ENCODE data around the gene PASK.

DNA sequence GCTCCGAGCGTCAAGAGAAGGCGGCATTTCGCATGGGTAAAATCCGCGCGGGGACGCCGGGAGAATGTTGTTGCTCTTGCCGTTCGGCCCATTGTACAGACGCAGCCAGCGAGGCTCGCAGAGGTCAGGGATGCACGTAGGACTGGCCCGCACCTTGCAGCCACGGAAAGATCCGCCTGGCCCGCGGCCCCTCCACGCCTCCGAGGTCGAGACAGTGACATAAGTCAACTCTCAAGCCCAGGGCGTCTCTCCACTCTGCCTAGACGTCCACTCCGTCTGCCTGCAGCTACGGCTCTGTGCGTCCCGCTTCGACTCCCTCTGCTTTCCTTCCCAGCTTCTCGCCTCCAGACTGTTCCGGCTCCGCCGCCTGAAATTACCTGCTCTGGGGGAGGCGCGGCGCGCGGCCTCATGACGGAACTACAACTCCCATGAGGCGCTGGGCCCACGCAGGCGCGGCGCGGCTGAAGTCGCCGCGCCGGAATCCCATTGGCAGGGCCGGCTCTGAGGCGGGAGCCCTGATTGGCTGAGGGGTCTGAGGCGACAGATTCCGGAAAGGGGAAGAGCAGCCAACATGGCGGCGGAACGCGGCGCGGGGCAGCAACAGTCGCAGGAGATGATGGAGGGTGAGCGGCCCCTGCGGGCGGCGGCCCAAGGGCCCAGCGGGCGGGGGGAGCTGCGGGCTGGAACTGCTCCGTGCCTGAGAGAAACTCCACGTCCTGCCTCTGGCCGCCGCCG is 820 bp upstream of the PASK start, which contains the start of gene PPP1R7:
- TF ChIP-seq, protein P1, sequence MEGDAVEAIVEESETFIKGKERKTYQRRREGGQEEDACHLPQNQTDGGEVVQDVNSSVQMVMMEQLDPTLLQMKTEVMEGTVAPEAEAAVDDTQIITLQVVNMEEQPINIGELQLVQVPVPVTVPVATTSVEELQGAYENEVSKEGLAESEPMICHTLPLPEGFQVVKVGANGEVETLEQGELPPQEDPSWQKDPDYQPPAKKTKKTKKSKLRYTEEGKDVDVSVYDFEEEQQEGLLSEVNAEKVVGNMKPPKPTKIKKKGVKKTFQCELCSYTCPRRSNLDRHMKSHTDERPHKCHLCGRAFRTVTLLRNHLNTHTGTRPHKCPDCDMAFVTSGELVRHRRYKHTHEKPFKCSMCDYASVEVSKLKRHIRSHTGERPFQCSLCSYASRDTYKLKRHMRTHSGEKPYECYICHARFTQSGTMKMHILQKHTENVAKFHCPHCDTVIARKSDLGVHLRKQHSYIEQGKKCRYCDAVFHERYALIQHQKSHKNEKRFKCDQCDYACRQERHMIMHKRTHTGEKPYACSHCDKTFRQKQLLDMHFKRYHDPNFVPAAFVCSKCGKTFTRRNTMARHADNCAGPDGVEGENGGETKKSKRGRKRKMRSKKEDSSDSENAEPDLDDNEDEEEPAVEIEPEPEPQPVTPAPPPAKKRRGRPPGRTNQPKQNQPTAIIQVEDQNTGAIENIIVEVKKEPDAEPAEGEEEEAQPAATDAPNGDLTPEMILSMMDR (IDR thresholded peaks at IDR 0.05 in 2 of 3, conservative IDR thresholded peaks at IDR 0.05 in 1 of 3; ENCODE audit: insufficient read depth in 2 of 3, low read depth in 1 of 3, low read length in 3 of 3): peak in 2 of 3 experiments; percentile 12 to 17; a peak in 1 of 6 replicates
- TF ChIP-seq ZNF644 (tag; IDR thresholded peaks at IDR 0.05; ENCODE audit: low read depth): no peak
- TF ChIP-seq POLR2AphosphoS2 (IDR thresholded peaks at IDR 0.05; ENCODE audit: low read length): no peak
- TF ChIP-seq MYC (IDR thresholded peaks at IDR 0.05; ENCODE audit: low read depth, low read length): peak; percentile 41; the same call in 1 of the 2 replicates
- TF ChIP-seq MYC (CRISPR knock-in tag; IDR thresholded peaks at IDR 0.05; ENCODE audit: borderline replicate concordance, low read depth): 0 out of 2 replicates have a peak, but pooled peaks have one; percentile 30
- no peak for TF ChIP-seq MEIS2 (IDR thresholded peaks at IDR 0.05; ENCODE audit: partially characterized antibody)
- no peak for TF ChIP-seq ZNF121 (CRISPR knock-in tag; conservative IDR thresholded peaks at IDR 0.05)
- peak; percentile 22; the same call in 1 of the 2 replicates for TF ChIP-seq ATF7 (IDR thresholded peaks at IDR 0.05)
- no peak for TF ChIP-seq BACH1 (tag; IDR thresholded peaks at IDR 0.05)
- TF ChIP-seq RCOR1 (IDR thresholded peaks at IDR 0.05; ENCODE audit: borderline replicate concordance in 1 of 2, low read depth in 2 of 2, low read length in 2 of 2): peak in 1 of 2 experiments; percentile 52; a peak in 1 of 4 replicates
- TF ChIP-seq SMARCB1 (IDR thresholded peaks at IDR 0.05; ENCODE audit: insufficient read length, low read depth): no peak
